ENCODE data around the gene GNAZ. TPM values are rescaled to one million over a fixed set of nuclear protein-coding genes. Genes with fewer than 3 reads are reported as not detected.

The GNAZ gene
- total RNA-seq, 5 donors from 2014 or later (not counting 1 experiment from before 2014, with no cell fraction given): 0.70 to 1.4 (median 1.3) TPM

DNA sequence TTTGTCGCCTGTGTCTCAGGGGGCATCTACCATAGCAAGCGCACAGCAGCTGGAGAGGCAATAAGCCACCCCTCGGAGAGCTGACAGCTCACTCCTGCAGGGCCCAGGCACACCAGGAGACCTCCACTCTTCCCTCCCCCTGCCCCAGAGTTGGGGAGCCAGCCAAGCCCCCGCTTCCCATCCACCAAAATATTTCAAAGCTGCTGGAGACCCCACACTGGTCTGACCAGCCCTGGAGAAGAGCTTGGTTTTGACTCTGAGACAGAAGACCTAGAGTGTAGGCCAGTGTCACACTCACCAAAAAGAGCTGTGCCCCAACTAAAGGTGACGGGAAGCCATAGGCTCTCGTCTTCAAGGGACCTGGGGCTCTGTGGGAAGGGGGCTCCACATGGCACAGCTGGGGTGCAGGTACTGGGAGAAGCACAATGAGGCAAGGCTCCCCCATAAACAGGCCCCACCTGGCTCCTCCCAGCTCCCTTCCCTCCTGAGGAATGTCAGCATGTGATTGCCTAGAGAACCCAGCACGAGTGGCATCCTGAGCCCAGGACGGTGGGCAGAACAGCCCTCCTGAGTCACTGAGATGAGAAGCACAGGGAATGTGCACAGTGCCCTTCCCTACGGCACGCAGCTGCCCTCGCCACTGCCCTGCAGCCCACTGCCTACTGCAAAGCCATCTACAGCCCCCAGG is 5.8 kb upstream of the GNAZ start:
- H3K27me3 Mint-ChIP-seq: no peaks in the 10 kb centered on the region
- H3K4me1 Mint-ChIP-seq: peaks cover 2 to 14% (median 9%) of the 10 kb centered on the region in 3 donors
- WGBS (ENCODE audit: insufficient coverage): 89% methylated on average over 6 of the region's 11 CpGs
- H3K27ac ChIP-seq (ENCODE audit: low read length): no peak overlapping the region
- no peaks in the 10 kb centered on the region for H3K9me3 ChIP-seq
- POLR2A ChIA-PET: no interaction called here
- no peak overlapping the region for H3K4me3 ChIP-seq (ENCODE audit: control insufficient read depth in 1 of 2, extremely low read depth in 1 of 2, low read length in 1 of 2)
- H3K36me3 ChIP-seq (ENCODE audit: control insufficient read depth in 2 of 2, extremely low read depth in 1 of 2, insufficient read depth in 1 of 2, low read length in 1 of 2): no peaks in the 10 kb centered on the region
- H3K36me3 Mint-ChIP-seq: no peaks in the 10 kb centered on the region
- no peak overlapping the region for H3K4me3 Mint-ChIP-seq
- CTCF ChIA-PET: no interaction called here
- ATAC-seq (replicated peaks in 1 of 4) (no peak), DNase-seq (peak in 3 of 35 experiments; percentile 4 to 13 (median 4))
- H3K9me3 Mint-ChIP-seq: no peaks in the 10 kb centered on the region
- H3K4me1 ChIP-seq (ENCODE audit: control insufficient read depth in 1 of 2, extremely low read depth in 1 of 2, insufficient read depth in 2 of 2, low read length in 2 of 2): peaks cover 0 to 3% of the 10 kb centered on the region in 2 experiments
- no peak overlapping the region for H3K27ac Mint-ChIP-seq
- peaks cover 0 to 7% of the 10 kb centered on the region in 2 experiments for H3K27me3 ChIP-seq (replicated peaks in 1 of 2; ENCODE audit: control insufficient read depth in 2 of 2, extremely low read depth in 1 of 2, insufficient read depth in 2 of 2, low read length in 1 of 2)

DNA sequence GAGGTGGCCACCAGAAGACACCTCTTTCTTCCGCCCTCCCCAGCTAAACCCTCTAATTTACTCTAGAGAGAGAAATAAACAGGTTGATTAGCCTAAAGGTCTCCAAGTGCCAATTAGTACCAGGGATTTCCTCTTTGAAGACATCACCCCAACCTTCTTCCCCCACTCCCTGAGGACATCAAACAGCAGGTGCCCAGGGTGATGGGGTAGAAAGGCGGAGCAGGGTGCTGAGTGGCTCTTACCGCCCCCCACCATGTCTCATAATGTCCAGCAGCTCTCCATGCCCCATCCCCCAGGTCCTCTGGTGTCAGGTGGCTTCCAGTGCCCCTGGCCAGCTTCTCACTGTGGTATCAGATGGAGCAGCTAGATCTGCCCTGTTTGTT is 5.3 kb upstream of the GNAZ start:
- Mint-ChIP-seq H3K27ac (no peak overlapping the region), H3K27me3 (no peaks in the 10 kb centered on the region), H3K9me3 (no peaks in the 10 kb centered on the region), H3K4me3 (no peak overlapping the region), H3K4me1 (peaks cover 4 to 16% (median 12%) of the 10 kb centered on the region in 3 donors), H3K36me3 (no peaks in the 10 kb centered on the region)
- ChIA-PET POLR2A (no interaction called here), CTCF (no interaction called here)
- Histone ChIP-seq H3K9me3 (no peaks in the 10 kb centered on the region), H3K36me3 (ENCODE audit: control insufficient read depth in 2 of 2, extremely low read depth in 1 of 2, insufficient read depth in 1 of 2, low read length in 1 of 2) (no peaks in the 10 kb centered on the region), H3K27ac (ENCODE audit: low read length) (no peak overlapping the region), H3K27me3 (replicated peaks in 1 of 2; ENCODE audit: control insufficient read depth in 2 of 2, extremely low read depth in 1 of 2, insufficient read depth in 2 of 2, low read length in 1 of 2) (peaks cover 0 to 7% of the 10 kb centered on the region in 2 experiments), H3K4me3 (ENCODE audit: control insufficient read depth in 1 of 2, extremely low read depth in 1 of 2, low read length in 1 of 2) (no peak overlapping the region), H3K4me1 (ENCODE audit: control insufficient read depth in 1 of 2, extremely low read depth in 1 of 2, insufficient read depth in 2 of 2, low read length in 2 of 2) (peaks cover 0 to 7% of the 10 kb centered on the region in 2 experiments)
- no CpG with 5 or more reads among the region's 3 CpGs for WGBS (ENCODE audit: insufficient coverage)
- ATAC-seq (replicated peaks in 1 of 4): no peak
- peak in 3 of 35 experiments; percentile 1 to 3 (median 2) for DNase-seq

DNA sequence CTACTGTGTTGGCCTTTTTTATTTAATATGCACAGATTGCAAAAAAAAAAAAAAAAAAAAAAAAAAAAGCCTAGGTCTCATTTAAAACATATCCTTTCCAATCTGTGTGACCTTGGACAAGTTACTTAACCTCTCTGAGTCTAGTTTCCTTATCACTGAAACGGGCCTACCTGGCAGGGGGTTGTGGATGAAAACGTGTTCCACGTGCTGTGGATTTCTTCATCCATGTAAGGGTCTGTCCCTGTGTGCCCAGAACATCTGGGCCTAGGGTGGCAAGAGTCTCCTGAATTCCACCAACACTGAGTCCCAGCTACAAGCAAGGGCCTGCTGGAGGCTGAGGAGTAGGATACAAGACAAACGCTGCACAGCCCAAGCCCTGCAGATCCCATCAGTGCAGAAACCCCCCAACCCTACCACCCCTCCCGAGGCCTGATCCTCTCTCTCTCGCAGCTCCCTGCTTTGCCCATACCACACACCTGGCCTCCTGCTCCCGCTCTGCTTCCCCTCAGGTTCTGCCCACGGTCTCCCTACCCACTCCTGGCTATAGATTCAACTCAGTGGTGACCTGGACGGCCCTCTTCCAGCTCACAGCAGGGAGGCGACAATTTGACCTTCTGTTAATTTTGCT is 4.7 kb upstream of the GNAZ start:
- no peak overlapping the region for H3K27ac ChIP-seq (ENCODE audit: low read length)
- ATAC-seq (replicated peaks in 1 of 4) (no peak), DNase-seq (peak in 3 of 35 experiments; percentile 3 to 22 (median 7))
- H3K27me3 ChIP-seq (replicated peaks in 1 of 2; ENCODE audit: control insufficient read depth in 2 of 2, extremely low read depth in 1 of 2, insufficient read depth in 2 of 2, low read length in 1 of 2): peaks cover 0 to 5% of the 10 kb centered on the region in 2 experiments
- H3K36me3 Mint-ChIP-seq: no peaks in the 10 kb centered on the region
- H3K4me3 Mint-ChIP-seq: no peak overlapping the region
- no peak overlapping the region for H3K27ac Mint-ChIP-seq
- peaks cover 0 to 7% of the 10 kb centered on the region in 2 experiments for H3K4me1 ChIP-seq (ENCODE audit: control insufficient read depth in 1 of 2, extremely low read depth in 1 of 2, insufficient read depth in 2 of 2, low read length in 2 of 2)
- no peaks in the 10 kb centered on the region for H3K9me3 ChIP-seq
- H3K36me3 ChIP-seq (ENCODE audit: control insufficient read depth in 2 of 2, extremely low read depth in 1 of 2, insufficient read depth in 1 of 2, low read length in 1 of 2): no peaks in the 10 kb centered on the region
- no peaks in the 10 kb centered on the region for H3K27me3 Mint-ChIP-seq
- peaks cover 4 to 16% (median 12%) of the 10 kb centered on the region in 3 donors for H3K4me1 Mint-ChIP-seq
- ChIA-PET CTCF (no interaction called here), POLR2A (no interaction called here)
- WGBS (ENCODE audit: insufficient coverage): 81% methylated on average over 6 of the region's 10 CpGs
- H3K4me3 ChIP-seq (ENCODE audit: control insufficient read depth in 1 of 2, extremely low read depth in 1 of 2, low read length in 1 of 2): no peak overlapping the region
- no peaks in the 10 kb centered on the region for H3K9me3 Mint-ChIP-seq

DNA sequence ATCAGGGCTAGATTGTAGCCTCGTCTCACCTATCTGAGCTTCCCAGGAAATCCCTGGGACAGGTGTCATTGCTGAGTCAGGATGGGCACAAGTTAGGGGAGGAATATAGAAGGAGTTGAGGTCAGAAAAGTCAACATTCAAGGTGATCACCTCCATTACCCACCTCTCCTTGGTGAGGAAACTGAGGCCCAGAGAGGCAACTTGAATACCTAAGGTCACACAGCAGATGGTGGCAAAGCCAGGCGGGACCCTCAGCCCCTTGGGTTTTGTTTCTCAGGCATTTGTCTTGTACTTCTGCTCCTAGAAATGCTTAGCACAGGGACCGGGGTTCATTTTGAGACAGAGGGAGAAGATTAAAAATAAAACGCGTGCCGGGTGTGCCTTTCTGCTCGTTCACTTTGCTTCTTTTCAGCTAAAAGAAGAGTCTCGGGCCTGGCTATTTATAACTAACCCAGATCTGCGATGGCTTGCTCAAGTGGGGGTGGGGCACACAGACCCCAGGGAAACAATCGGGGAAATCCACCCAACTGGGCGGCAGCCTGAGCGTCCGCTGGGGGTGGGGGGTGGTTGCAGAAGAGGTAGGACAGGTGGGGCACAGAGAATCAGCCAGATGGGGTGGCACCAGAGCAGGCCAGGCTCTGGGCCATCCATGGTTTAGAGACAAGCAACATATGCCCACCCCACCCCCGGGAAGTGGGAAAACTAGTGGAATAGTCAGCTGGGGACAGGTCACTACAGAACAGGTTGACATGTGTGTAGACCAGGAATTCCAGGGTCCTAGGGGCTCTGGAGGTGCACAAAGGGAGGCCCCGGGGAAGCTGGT is 3.9 kb upstream of the GNAZ start:
- DNase-seq (peak in 3 of 35 experiments; percentile 1 to 11 (median 5)), ATAC-seq (replicated peaks in 1 of 4) (no peak)
- peaks cover 9 to 22% (median 18%) of the 10 kb centered on the region in 3 donors for H3K4me1 Mint-ChIP-seq
- 92% methylated on average over 7 of the region's 15 CpGs for WGBS (ENCODE audit: insufficient coverage)
- H3K9me3 Mint-ChIP-seq: no peaks in the 10 kb centered on the region
- no peaks in the 10 kb centered on the region for H3K36me3 ChIP-seq (ENCODE audit: control insufficient read depth in 2 of 2, extremely low read depth in 1 of 2, insufficient read depth in 1 of 2, low read length in 1 of 2)
- no peaks in the 10 kb centered on the region for H3K27me3 Mint-ChIP-seq
- ChIA-PET POLR2A (no interaction called here), CTCF (no interaction called here)
- peaks cover 0 to 15% of the 10 kb centered on the region in 2 experiments for H3K4me1 ChIP-seq (ENCODE audit: control insufficient read depth in 1 of 2, extremely low read depth in 1 of 2, insufficient read depth in 2 of 2, low read length in 2 of 2)
- no peak overlapping the region for H3K27ac ChIP-seq (ENCODE audit: low read length)
- H3K4me3 ChIP-seq (ENCODE audit: control insufficient read depth in 1 of 2, extremely low read depth in 1 of 2, low read length in 1 of 2): no peak overlapping the region
- no peaks in the 10 kb centered on the region for H3K36me3 Mint-ChIP-seq
- peak overlapping the region in 1 of 2 donors; percentile 44 for H3K27ac Mint-ChIP-seq
- no peak overlapping the region for H3K4me3 Mint-ChIP-seq
- no peaks in the 10 kb centered on the region for H3K9me3 ChIP-seq
- H3K27me3 ChIP-seq (replicated peaks in 1 of 2; ENCODE audit: control insufficient read depth in 2 of 2, extremely low read depth in 1 of 2, insufficient read depth in 2 of 2, low read length in 1 of 2): peaks cover 0 to 3% of the 10 kb centered on the region in 2 experiments

DNA sequence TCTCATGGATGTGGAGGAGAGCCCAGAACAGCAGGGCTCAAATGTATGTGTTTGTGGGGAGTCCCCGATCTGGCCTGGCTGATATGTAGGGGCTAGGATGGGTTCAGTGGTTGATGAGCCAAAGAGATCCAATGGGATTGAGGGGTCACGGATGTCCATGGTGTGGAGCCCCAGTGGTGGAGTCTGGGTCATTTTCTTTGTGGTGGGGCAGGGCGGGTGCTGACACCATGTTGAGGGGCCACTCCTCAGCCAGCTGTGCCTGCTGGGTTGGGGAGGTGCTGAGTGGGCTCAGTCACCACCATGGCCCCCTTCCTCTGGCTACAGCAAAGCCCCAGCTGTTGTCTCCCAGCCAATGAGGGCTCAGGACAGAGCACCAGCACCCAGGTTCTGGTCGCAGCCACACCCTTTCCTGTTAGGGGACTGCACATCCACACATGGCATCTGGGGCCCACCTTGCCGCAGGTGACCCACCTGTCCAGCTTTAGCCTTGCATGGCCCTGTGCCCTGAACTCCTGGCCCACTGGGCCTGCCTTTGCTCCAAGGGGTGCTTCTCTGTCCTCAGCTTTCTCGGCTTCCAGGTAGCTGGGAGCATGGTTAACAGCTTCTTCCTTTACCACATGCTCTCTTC is 3.2 kb upstream of the GNAZ start:
- H3K4me1 Mint-ChIP-seq: peaks cover 15 to 29% (median 21%) of the 10 kb centered on the region in 3 donors
- no peaks in the 10 kb centered on the region for H3K27me3 Mint-ChIP-seq
- H3K9me3 ChIP-seq: no peaks in the 10 kb centered on the region
- no peak overlapping the region for H3K27ac ChIP-seq (ENCODE audit: low read length)
- peaks cover 0 to 17% of the 10 kb centered on the region in 2 experiments for H3K4me1 ChIP-seq (ENCODE audit: control insufficient read depth in 1 of 2, extremely low read depth in 1 of 2, insufficient read depth in 2 of 2, low read length in 2 of 2)
- H3K36me3 Mint-ChIP-seq: no peaks in the 10 kb centered on the region
- no peaks in the 10 kb centered on the region for H3K9me3 Mint-ChIP-seq
- DNase-seq (peak in 3 of 35 experiments; percentile 1 to 10 (median 2)), ATAC-seq (replicated peaks in 1 of 4) (no peak)
- no peak overlapping the region for H3K4me3 ChIP-seq (ENCODE audit: control insufficient read depth in 1 of 2, extremely low read depth in 1 of 2, low read length in 1 of 2)
- H3K27me3 ChIP-seq (replicated peaks in 1 of 2; ENCODE audit: control insufficient read depth in 2 of 2, extremely low read depth in 1 of 2, insufficient read depth in 2 of 2, low read length in 1 of 2): peaks cover 0 to 10% of the 10 kb centered on the region in 2 experiments
- H3K4me3 Mint-ChIP-seq: no peak overlapping the region
- POLR2A ChIA-PET: no interaction called here
- 69% methylated on average over 4 of the region's 6 CpGs for WGBS (ENCODE audit: insufficient coverage)
- no peaks in the 10 kb centered on the region for H3K36me3 ChIP-seq (ENCODE audit: control insufficient read depth in 2 of 2, extremely low read depth in 1 of 2, insufficient read depth in 1 of 2, low read length in 1 of 2)
- CTCF ChIA-PET: no interaction called here
- H3K27ac Mint-ChIP-seq: peak overlapping the region in 1 of 2 donors; percentile 75

DNA sequence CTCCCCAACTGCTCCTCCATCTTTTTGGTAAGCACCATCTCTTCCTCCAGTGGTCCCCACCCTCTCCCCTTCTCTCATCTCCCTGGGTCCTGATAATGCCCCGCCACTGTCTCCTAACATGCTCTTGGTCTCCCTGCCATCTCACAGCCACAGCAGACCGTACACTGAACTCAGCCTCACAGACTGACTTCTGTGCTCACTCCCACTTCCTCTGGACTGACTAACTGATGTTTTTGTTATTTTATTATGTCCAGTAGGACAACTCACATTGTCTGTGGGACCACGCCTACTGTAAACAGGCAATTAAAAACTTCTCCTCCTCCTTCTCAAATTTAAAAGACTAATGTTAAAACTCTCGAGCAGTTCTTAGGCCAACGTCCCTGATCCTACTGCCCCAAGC is 2.6 kb upstream of the GNAZ start:
- CTCF ChIA-PET: no interaction called here
- Histone ChIP-seq H3K4me3 (ENCODE audit: control insufficient read depth in 1 of 2, extremely low read depth in 1 of 2, low read length in 1 of 2) (no peak overlapping the region), H3K27me3 (replicated peaks in 1 of 2; ENCODE audit: control insufficient read depth in 2 of 2, extremely low read depth in 1 of 2, insufficient read depth in 2 of 2, low read length in 1 of 2) (peaks cover 3 to 15% of the 10 kb centered on the region in 2 experiments), H3K9me3 (no peaks in the 10 kb centered on the region), H3K27ac (ENCODE audit: low read length) (no peak overlapping the region), H3K36me3 (ENCODE audit: control insufficient read depth in 2 of 2, extremely low read depth in 1 of 2, insufficient read depth in 1 of 2, low read length in 1 of 2) (no peaks in the 10 kb centered on the region), H3K4me1 (ENCODE audit: control insufficient read depth in 1 of 2, extremely low read depth in 1 of 2, insufficient read depth in 2 of 2, low read length in 2 of 2) (peaks cover 0 to 17% of the 10 kb centered on the region in 2 experiments)
- Mint-ChIP-seq H3K9me3 (no peaks in the 10 kb centered on the region), H3K4me1 (peaks cover 15 to 32% (median 21%) of the 10 kb centered on the region in 3 donors), H3K27me3 (no peaks in the 10 kb centered on the region), H3K27ac (peak overlapping the region; percentile 3 to 75), H3K36me3 (no peaks in the 10 kb centered on the region), H3K4me3 (no peak overlapping the region)
- DNase-seq: no peak
- POLR2A ChIA-PET: no interaction called here
- 95% methylated on average over 4 of the region's 5 CpGs for WGBS (ENCODE audit: insufficient coverage)
- ATAC-seq (replicated peaks in 1 of 4): no peak
